Stimulated activated CD8-positive, alpha-beta memory T cell treated with anti-CD3 and anti-CD28 coated beads, Interleukin-12 subunit alpha, Interleukin-12 subunit beta, amount 100 ng/mL, for 24 hours (primary cell): ENCODE results near the gene SLC3A2.
"Not testable (repeated sequence)": the region's sequence is repeated elsewhere in the genome, so short reads cannot be mapped to it uniquely, and the experiment has no call there.

ENCODE experiments used
- DNase-seq: peaks from one replicate; pipeline ENCODE4 v3.0.0-alpha.2; 2020; ENCODE audit errors: extremely low read depth

SLC3A2 gene

DNA sequence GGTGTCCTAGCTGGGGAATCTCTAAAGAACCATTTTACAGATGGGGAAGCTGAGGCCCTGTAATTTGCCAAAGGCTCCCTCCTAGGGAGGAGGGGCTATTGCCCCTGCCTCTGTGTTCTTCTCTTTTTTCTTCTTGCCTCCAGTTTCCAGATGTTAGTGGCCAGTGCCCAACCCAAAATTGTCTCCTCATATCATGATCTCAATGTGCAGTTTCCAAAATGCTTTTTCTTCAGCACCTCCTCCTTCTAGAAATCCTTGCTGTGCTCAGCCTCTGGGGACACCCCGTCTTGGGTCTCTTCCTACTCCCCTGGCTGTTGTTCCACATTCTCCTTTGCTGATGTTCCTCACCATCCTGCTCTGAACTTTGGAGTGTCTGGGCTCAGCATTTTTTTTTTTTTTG is 50.0 kb downstream of the SLC3A2 start:
- DNase-seq, result no peak

DNA sequence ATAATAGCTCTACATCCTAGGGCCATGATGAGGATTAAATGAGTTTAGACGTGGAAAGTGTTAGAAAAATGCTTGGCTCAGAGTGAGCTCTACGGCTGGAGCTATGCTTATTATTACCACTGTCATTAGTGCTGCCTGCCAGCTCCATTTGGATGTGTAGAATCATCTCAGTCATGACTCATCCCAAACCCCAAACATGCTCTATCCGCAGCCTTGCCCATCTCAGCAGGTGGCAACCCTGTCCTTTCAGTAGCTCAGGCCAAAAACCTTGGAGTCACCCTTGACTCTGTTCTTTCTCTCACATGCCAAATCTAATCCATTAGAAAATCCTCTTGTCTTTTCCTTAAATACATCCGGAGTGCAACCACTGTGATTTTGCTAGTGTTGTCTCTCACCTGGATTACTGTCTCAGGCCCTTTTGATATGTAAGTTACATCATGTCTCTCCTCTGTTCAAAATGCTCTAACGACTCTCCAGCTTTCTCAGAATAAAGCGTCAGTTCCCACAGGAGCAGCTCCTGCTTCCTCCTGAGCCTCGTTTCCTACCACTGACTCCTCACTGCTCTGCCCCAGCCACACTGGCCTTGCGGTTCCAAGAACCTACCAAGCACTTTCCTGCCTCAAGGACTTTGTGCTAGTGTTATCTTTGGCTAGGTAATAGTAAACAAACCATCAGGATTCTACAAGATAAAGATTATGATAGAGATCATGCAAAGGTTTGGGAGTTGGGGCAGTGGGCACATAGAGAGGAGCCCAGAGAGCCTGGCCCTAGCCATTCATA is 51.0 kb downstream of the SLC3A2 start:
- DNase-seq, result no peak

DNA sequence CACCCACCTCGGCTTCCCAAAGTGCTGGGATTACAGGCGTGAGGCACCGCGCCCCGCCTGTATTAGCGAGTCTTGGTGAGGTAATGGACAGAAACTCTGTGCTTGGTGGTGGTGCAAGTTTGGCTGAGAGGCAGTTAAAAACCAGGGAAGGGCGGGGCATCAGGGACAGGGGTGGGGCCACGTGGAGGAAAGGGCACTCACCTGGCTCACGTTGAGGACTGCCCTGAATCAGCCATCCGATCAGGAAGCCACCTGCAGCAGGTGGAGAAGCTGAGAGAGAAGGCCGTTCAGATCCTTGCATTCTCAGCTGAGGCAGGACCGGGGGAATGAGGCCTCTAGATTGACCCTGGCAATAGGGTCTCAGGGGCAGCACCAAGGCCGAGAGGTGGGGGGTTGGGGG is 52.6 kb downstream of the SLC3A2 start:
- no peak for DNase-seq

DNA sequence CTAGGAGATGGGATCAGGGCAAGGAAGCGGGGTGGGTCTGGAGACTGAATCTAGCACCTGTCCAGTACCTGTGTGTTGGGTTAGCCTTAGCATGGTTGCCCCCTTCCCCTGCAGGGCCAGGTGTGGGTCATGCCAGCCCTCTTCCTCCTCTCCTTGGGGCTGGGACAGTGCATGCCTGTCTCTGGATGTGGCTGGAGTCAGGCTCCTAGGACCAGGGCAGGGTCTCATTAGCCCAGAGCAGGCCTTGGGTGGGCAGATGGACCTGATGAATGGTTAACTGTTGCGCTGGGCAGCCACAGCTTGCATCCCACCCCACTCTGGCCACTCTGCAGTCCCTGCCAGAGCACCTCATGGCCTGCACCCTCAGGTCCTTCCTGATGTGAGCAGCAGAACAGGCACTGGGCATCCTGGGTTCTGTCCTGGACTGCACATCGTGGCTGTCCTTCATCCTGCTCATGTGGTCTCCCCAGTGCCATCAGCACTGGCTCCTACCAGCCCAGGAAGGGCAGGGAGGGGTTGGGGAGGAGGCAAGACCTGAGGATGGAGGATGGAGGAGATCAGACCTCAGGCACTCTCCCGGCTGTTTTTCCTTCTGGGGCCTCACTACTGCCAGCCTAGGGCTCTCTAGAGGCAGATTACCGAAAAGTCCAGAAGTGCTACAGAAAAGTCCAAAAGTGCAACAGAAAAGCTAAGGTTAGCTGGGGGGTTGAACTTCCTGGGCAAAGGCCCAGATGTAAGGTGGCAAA is 53.2 kb downstream of the SLC3A2 start:
- no peak for DNase-seq

DNA sequence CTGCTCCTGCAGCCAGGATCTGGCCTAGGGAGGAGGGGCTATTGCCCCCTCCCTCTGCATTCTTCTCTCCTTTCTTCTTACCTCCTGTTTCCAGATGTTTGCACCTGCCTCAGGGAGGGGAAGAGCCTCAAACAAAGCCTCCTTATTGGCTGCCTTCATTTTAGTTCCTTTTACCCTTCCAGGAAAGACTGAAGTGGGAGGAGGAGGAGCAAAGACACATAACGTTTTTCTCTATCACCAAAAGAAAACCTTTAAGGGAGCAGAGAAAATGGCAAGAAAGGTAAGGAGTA is 53.7 kb downstream of the SLC3A2 start:
- no peak for DNase-seq

DNA sequence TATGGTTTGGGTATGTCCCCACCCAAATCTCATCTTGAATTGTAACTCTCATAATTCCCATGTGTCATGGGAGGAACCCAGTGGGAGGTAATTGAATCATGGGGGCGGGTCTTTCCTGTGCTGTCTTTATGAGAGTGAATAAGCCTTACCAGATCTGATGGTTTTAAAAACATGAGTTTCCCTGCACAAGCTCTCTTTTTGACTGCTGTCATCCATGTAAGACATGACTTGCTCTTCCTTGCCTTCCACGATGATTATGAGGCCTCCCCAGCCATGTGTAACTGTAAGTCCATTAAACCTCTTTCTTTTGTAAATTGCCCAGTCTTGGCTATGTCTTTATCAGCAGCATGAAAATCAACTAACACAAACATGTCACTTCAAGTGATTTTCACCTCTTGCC is 56.8 kb downstream of the SLC3A2 start:
- DNase-seq, result not testable (repeated sequence)
